WTC11 (cell line): ENCODE measurements around the gene SCAND1. TPM values are rescaled to one million over a fixed set of nuclear protein-coding genes. Genes with fewer than 3 reads are reported as not detected.

Experiments used
- ATAC-seq: fragments of 200-7000 bp; cut with Tn5 transposase; 2 replicates; pipeline ENCODE4 v1.10.0; 2021; ENCODE audit warnings: mild to moderate bottlenecking, moderate library complexity
- CTCF ChIA-PET: fragments of 300-600 bp; sonication (Branson Sonifier 250); formaldehyde crosslinking; loops from one replicate; lab custom pipeline; 2021; ENCODE audit warnings: antibody characterized with exemption; lab: Charles Lee
- POLR2A ChIA-PET: fragments of 350-600 bp; sonication (Branson Sonifier 250); formaldehyde crosslinking; loops from one replicate; lab custom pipeline; 2021; ENCODE audit warnings: antibody characterized with exemption; lab: Charles Lee
- DNase-seq: peaks from one replicate; pipeline ENCODE4 v3.0.0; 2021; ENCODE audit warnings: low spot score
- H3K27ac Mint-ChIP-seq: 2 replicates; pipeline ENCODE4 v1.8.0; 2021; ENCODE audit warnings: mixed read lengths
- H3K27me3 Mint-ChIP-seq: 2 replicates; pipeline ENCODE4 v1.8.0; 2021; ENCODE audit warnings: low read depth, mild to moderate bottlenecking, moderate library complexity, mixed read lengths
- H3K36me3 Mint-ChIP-seq: 2 replicates; pipeline ENCODE4 v1.8.0; 2021; ENCODE audit warnings: mixed read lengths
- H3K4me1 Mint-ChIP-seq: 2 replicates; pipeline ENCODE4 v1.8.0; 2022; ENCODE audit warnings: mixed read lengths
- H3K4me3 Mint-ChIP-seq: 2 replicates; pipeline ENCODE4 v1.8.0; 2021; ENCODE audit warnings: mild to moderate bottlenecking, moderate library complexity, mixed read lengths
- H3K9me3 Mint-ChIP-seq: 2 replicates; pipeline ENCODE4 v1.8.0; 2021; ENCODE audit warnings: mixed read lengths
- CBFB ChIP-seq: sonication (generic); formaldehyde crosslinking; IDR thresholded peaks from 2 replicates; pipeline ENCODE4 v1.8.1; 2022; ENCODE audit warnings: mild to moderate bottlenecking, low read depth, missing genetic modification reagents
- CTCF ChIP-seq: fragments of 200-600 bp; IDR thresholded peaks from 2 replicates; pipeline ENCODE4 v1.8.0; 2022; ENCODE audit warnings: antibody characterized with exemption
- FOXP1 ChIP-seq: sonication (generic); formaldehyde crosslinking; IDR thresholded peaks from 2 replicates; pipeline ENCODE4 v1.8.0; 2022; ENCODE audit warnings: missing genetic modification reagents, mild to moderate bottlenecking, moderate library complexity, borderline replicate concordance
- GTF2I ChIP-seq: fragments of 250-450 bp; sonication (Bioruptor Pico); conservative IDR thresholded peaks from 2 replicates; pipeline ENCODE4 v1.4.0; 2021; ENCODE audit warnings: mild to moderate bottlenecking
- JAZF1 ChIP-seq: fragments of 250-450 bp; sonication (Bioruptor Pico); IDR thresholded peaks from 2 replicates; pipeline ENCODE4 v1.9.0; 2021; ENCODE audit warnings: moderate library complexity, mild to moderate bottlenecking, inconsistent platforms
- MYBL2 ChIP-seq: sonication (generic); formaldehyde crosslinking; IDR thresholded peaks from 2 replicates; pipeline ENCODE4 v1.8.1; 2023; ENCODE audit warnings: mild to moderate bottlenecking, moderate library complexity, missing genetic modification reagents
- NFATC4 ChIP-seq: fragments of 250-450 bp; sonication (Bioruptor Pico); IDR thresholded peaks from 2 replicates; pipeline ENCODE4 v1.9.0; 2021; ENCODE audit warnings: mild to moderate bottlenecking
- NR1H2 ChIP-seq: sonication (generic); formaldehyde crosslinking; IDR thresholded peaks from 2 replicates; pipeline ENCODE4 v1.9.0; 2021; ENCODE audit warnings: mild to moderate bottlenecking, moderate library complexity, missing genetic modification reagents
- STAT6 ChIP-seq: sonication (generic); formaldehyde crosslinking; conservative IDR thresholded peaks from 2 replicates; pipeline ENCODE4 v1.8.1; 2023; ENCODE audit warnings: mild to moderate bottlenecking, low read depth, missing genetic modification reagents, moderate library complexity
- TEAD1 ChIP-seq: sonication (generic); formaldehyde crosslinking; IDR thresholded peaks from 2 replicates; pipeline ENCODE4 v1.8.0; 2022; ENCODE audit warnings: mild to moderate bottlenecking, missing genetic modification reagents
- ZBTB43 ChIP-seq: sonication (generic); formaldehyde crosslinking; IDR thresholded peaks from 2 replicates; pipeline ENCODE4 v1.8.1; 2023; ENCODE audit warnings: mild to moderate bottlenecking, missing genetic modification reagents
- ZNF232 ChIP-seq: sonication (generic); formaldehyde crosslinking; IDR thresholded peaks from 2 replicates; pipeline ENCODE4 v1.8.0; 2022; ENCODE audit warnings: mild to moderate bottlenecking, missing genetic modification reagents
- ZNF281 ChIP-seq: sonication (generic); formaldehyde crosslinking; IDR thresholded peaks from 2 replicates; pipeline ENCODE4 v1.8.0; 2023; ENCODE audit warnings: mild to moderate bottlenecking, missing genetic modification reagents
- ZNF317 ChIP-seq: sonication (generic); formaldehyde crosslinking; IDR thresholded peaks from 2 replicates; pipeline ENCODE4 v1.8.1; 2023; ENCODE audit warnings: low read depth, mild to moderate bottlenecking, moderate library complexity, missing genetic modification reagents, borderline replicate concordance
- ZNF423 ChIP-seq: fragments of 250-450 bp; sonication (Bioruptor Pico); IDR thresholded peaks from 2 replicates; pipeline ENCODE4 v2.1.2; 2022; ENCODE audit warnings: mild to moderate bottlenecking, moderate library complexity
- total RNA-seq: library from RNA; stranded (reverse); gene quantifications from 3 replicates; pipeline ENCODE4 v1.2.3, GENCODE V29; 2021
- TF ChIP-seq, protein P1 (sequence below): fragments of 250-450 bp; sonication (Bioruptor Pico); IDR thresholded peaks from 2 replicates; pipeline ENCODE4 v2.1.2; 2022; ENCODE audit warnings: mild to moderate bottlenecking, moderate library complexity
- TF ChIP-seq, protein P2 (sequence below): fragments of 250-450 bp; sonication (Bioruptor Pico); IDR thresholded peaks from 2 replicates; pipeline ENCODE4 v1.9.0; 2021; ENCODE audit warnings: mild to moderate bottlenecking
- TF ChIP-seq, protein P3 (sequence below): fragments of 250-450 bp; sonication (Bioruptor Pico); IDR thresholded peaks from 2 replicates; pipeline ENCODE4 v1.8.0; 2021; ENCODE audit warnings: mild to moderate bottlenecking

Gene SCAND1
- total RNA-seq, 1 experiment from 2014 or later = 103 TPM

DNA sequence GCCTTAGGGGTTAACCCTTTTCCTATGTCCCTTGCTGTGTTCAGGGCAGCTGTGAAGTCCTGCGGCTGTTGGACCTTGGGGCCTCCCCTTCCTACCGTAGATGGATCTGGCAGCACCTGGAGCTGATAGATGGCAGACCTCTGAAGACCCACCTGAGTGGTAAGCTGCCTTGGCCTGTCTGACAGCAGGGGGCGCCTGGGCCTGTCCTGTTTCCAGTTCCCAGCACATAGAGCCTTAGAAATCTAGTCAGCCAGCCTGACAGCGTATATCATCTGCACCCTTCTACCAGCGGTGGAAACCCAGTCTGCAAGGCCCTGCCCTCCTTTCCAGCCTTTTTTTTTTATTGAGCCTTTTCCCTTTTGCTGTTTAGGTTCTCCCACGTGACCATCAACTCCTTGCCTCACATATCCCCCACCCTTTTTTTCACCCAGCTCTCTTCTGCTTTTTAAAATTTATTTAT lies 40.7 kb upstream of the SCAND1 start (continued):
- TF ChIP-seq MYBL2 (CRISPR knock-in tag) = no peak
- TF ChIP-seq ZNF232 (CRISPR knock-in tag) = no peak
- TF ChIP-seq, protein P1, sequence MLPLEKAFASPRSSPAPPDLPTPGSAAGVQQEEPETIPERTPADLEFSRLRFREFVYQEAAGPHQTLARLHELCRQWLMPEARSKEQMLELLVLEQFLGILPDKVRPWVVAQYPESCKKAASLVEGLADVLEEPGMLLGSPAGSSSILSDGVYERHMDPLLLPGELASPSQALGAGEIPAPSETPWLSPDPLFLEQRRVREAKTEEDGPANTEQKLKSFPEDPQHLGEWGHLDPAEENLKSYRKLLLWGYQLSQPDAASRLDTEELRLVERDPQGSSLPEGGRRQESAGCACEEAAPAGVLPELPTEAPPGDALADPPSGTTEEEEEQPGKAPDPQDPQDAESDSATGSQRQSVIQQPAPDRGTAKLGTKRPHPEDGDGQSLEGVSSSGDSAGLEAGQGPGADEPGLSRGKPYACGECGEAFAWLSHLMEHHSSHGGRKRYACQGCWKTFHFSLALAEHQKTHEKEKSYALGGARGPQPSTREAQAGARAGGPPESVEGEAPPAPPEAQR = 0 out of 2 replicates have a peak, but pooled peaks have one; percentile 49
- no peak for TF ChIP-seq STAT6
- 0 out of 2 replicates have a peak, but pooled peaks have one; percentile 20 for TF ChIP-seq TEAD1 (CRISPR knock-in tag)
- TF ChIP-seq ZNF281 (CRISPR knock-in tag) = no peak
- TF ChIP-seq NR1H2 = no peak
- no peak for TF ChIP-seq FOXP1 (CRISPR knock-in tag)
- no peak for TF ChIP-seq GTF2I (CRISPR knock-in tag)
- TF ChIP-seq CBFB = no peak
- TF ChIP-seq NFATC4 = no peak
- TF ChIP-seq, protein P2, sequence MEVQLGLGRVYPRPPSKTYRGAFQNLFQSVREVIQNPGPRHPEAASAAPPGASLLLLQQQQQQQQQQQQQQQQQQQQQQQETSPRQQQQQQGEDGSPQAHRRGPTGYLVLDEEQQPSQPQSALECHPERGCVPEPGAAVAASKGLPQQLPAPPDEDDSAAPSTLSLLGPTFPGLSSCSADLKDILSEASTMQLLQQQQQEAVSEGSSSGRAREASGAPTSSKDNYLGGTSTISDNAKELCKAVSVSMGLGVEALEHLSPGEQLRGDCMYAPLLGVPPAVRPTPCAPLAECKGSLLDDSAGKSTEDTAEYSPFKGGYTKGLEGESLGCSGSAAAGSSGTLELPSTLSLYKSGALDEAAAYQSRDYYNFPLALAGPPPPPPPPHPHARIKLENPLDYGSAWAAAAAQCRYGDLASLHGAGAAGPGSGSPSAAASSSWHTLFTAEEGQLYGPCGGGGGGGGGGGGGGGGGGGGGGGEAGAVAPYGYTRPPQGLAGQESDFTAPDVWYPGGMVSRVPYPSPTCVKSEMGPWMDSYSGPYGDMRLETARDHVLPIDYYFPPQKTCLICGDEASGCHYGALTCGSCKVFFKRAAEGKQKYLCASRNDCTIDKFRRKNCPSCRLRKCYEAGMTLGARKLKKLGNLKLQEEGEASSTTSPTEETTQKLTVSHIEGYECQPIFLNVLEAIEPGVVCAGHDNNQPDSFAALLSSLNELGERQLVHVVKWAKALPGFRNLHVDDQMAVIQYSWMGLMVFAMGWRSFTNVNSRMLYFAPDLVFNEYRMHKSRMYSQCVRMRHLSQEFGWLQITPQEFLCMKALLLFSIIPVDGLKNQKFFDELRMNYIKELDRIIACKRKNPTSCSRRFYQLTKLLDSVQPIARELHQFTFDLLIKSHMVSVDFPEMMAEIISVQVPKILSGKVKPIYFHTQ (CRISPR knock-in tag) = no peak
- no peak for TF ChIP-seq ZNF423
- TF ChIP-seq, protein P3, sequence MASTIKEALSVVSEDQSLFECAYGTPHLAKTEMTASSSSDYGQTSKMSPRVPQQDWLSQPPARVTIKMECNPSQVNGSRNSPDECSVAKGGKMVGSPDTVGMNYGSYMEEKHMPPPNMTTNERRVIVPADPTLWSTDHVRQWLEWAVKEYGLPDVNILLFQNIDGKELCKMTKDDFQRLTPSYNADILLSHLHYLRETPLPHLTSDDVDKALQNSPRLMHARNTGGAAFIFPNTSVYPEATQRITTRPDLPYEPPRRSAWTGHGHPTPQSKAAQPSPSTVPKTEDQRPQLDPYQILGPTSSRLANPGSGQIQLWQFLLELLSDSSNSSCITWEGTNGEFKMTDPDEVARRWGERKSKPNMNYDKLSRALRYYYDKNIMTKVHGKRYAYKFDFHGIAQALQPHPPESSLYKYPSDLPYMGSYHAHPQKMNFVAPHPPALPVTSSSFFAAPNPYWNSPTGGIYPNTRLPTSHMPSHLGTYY (CRISPR knock-in tag) = peak; percentile 61; the same call in 1 of the 2 replicates
- no peak for TF ChIP-seq ZNF317 (CRISPR knock-in tag)

DNA sequence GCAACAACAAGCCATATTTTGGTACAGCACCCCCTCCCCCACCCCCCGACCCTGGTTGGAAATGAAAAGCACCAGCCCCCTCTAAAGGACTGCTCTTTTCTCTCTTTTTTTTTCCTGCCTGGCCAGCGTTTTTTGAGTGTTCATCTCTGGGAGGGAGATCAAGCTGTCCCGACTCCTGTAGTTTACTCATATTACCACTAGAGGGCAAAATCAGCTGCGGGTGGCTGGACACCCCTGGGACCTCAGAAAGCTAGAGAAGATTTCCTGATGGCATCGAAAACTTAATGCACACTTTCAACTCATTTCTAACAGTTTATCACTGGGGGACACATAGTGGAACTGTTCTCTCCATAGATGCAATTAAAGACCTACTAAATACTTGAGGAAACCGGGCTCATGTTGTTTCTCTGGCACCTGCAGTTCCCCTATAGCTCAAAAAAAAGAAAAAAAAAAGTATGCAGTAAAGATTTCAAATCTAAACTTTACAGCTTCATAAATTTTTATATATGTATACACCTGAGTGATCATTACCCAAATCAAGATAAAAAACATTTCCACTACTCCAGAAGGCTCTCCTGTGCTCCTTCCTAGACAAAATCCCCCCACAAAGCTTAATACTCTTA lies 38.5 kb upstream of the SCAND1 start:
- ATAC-seq (peak; percentile 63), DNase-seq (peak; percentile 23)
- no peaks in the 10 kb centered on the region for H3K9me3 Mint-ChIP-seq
- peaks cover 10% of the 10 kb centered on the region for H3K4me1 Mint-ChIP-seq
- no peak overlapping the region for H3K27ac Mint-ChIP-seq
- TF ChIP-seq CTCF (peak; percentile 83), ZNF423 (peak; percentile 69), JAZF1 (CRISPR knock-in tag) (no peak), ZBTB43 (no peak)
- POLR2A ChIA-PET = interaction anchor here (0.6 to 2.4 kb wide), 4 partner anchors 39 to 1563 kb away, joined by 3 to 14 read pairs (median 4); partner anchors contain the start of gene SCAND1
- no peaks in the 10 kb centered on the region for H3K27me3 Mint-ChIP-seq
- no peaks in the 10 kb centered on the region for H3K36me3 Mint-ChIP-seq
- CTCF ChIA-PET = interaction anchor here (0.5 to 6.1 kb wide), 77 partner anchors 10 to 501 kb away, joined by 3 to 366 read pairs (median 6); partner anchors contain the start of genes AAR2, CNBD2, SCAND1 and SPAG4
- H3K4me3 Mint-ChIP-seq = no peak overlapping the region
